ENCODE measurements around the gene TNFRSF8. TPM values are rescaled to one million over a fixed set of nuclear protein-coding genes. Genes with fewer than 3 reads are reported as not detected.
A peak's percentile ranks its signal among the peaks of the same experiment; 100 is the strongest.

The TNFRSF8 gene
- polyA plus RNA-seq, 1 donor (not counting 4 experiments of a cell fraction or from before 2014, with no cell fraction given) = 0.03 TPM

GRCh38 chr1:12167493-12168429 lies 104.7 kb downstream of the TNFRSF8 start:
- H3K79me2 ChIP-seq (ENCODE audit: control insufficient read depth, insufficient read depth, low read length) = no peaks in the 10 kb centered on the region
- H3K36me3 ChIP-seq (ENCODE audit: control insufficient read depth in 2 of 2, extremely low read depth in 1 of 2, insufficient read depth in 2 of 2, low read length in 2 of 2) = no peaks in the 10 kb centered on the region
- H4K20me1 ChIP-seq (ENCODE audit: control insufficient read depth, extremely low read depth, insufficient read depth, low read length) = no peaks in the 10 kb centered on the region
- peaks cover 32% of the 10 kb centered on the region for H3K27me3 ChIP-seq (ENCODE audit: control insufficient read depth, extremely low read depth, insufficient read depth, low read length)
- no peak overlapping the region for H3K4me3 ChIP-seq (ENCODE audit: control insufficient read depth in 2 of 3, extremely low read depth in 1 of 3, insufficient read depth in 2 of 3, low read depth in 1 of 3, low read length in 3 of 3)
- DNase-seq (ENCODE audit: low read depth, low spot score) = no peak
- H3K27ac ChIP-seq (ENCODE audit: control insufficient read depth, insufficient read depth, low read length) = no peak overlapping the region
- H3K4me2 ChIP-seq (ENCODE audit: control insufficient read depth, extremely low read depth, insufficient read depth, low read depth, low read length) = no peak overlapping the region
- TF ChIP-seq CTCF (optimal IDR thresholded peaks at IDR 0.05 in 1 of 3, IDR thresholded peaks at IDR 0.05 in 1 of 3, conservative IDR thresholded peaks at IDR 0.05 in 1 of 3; ENCODE audit: extremely low read depth in 1 of 3, insufficient read depth in 2 of 3, low read length in 3 of 3) = no peak
- TF ChIP-seq EZH2 (IDR thresholded peaks at IDR 0.05; ENCODE audit: low read length) = peak; percentile 41
- no peak overlapping the region for H3K9ac ChIP-seq (ENCODE audit: control insufficient read depth, extremely low read depth, insufficient read depth, low read length)
- H3K9me1 ChIP-seq (ENCODE audit: control insufficient read depth, extremely low read depth, insufficient read depth, low read length) = no peaks in the 10 kb centered on the region
- dilution Hi-C loops (cut with MboI; ENCODE audit: extremely low pct_ligation_motif_present, low sequenced_read_pairs) = no loop called here
- no peak overlapping the region for H2AFZ ChIP-seq (ENCODE audit: control insufficient read depth, low read length)
- FAIRE-seq = no peak
- H3K4me1 ChIP-seq (ENCODE audit: control insufficient read depth, extremely low read depth, insufficient read depth, low read length) = no peaks in the 10 kb centered on the region
- no peaks in the 10 kb centered on the region for H3K9me3 ChIP-seq (ENCODE audit: control insufficient read depth, low read depth, low read length)

GRCh38 chr1:12168451-12169160 lies 105.5 kb downstream of the TNFRSF8 start:
- no peak for TF ChIP-seq CTCF (optimal IDR thresholded peaks at IDR 0.05 in 1 of 3, IDR thresholded peaks at IDR 0.05 in 1 of 3, conservative IDR thresholded peaks at IDR 0.05 in 1 of 3; ENCODE audit: extremely low read depth in 1 of 3, insufficient read depth in 2 of 3, low read length in 3 of 3)
- no peak for TF ChIP-seq EZH2 (IDR thresholded peaks at IDR 0.05; ENCODE audit: low read length)
- Histone ChIP-seq H3K4me2 (ENCODE audit: control insufficient read depth, extremely low read depth, insufficient read depth, low read depth, low read length) (no peak overlapping the region), H3K27ac (ENCODE audit: control insufficient read depth, insufficient read depth, low read length) (no peak overlapping the region), H2AFZ (ENCODE audit: control insufficient read depth, low read length) (no peak overlapping the region), H3K79me2 (ENCODE audit: control insufficient read depth, insufficient read depth, low read length) (no peaks in the 10 kb centered on the region), H3K9ac (ENCODE audit: control insufficient read depth, extremely low read depth, insufficient read depth, low read length) (no peak overlapping the region), H3K4me3 (ENCODE audit: control insufficient read depth in 2 of 3, extremely low read depth in 1 of 3, insufficient read depth in 2 of 3, low read depth in 1 of 3, low read length in 3 of 3) (no peak overlapping the region), H3K9me3 (ENCODE audit: control insufficient read depth, low read depth, low read length) (no peaks in the 10 kb centered on the region), H3K9me1 (ENCODE audit: control insufficient read depth, extremely low read depth, insufficient read depth, low read length) (peaks cover 3% of the 10 kb centered on the region), H4K20me1 (ENCODE audit: control insufficient read depth, extremely low read depth, insufficient read depth, low read length) (no peaks in the 10 kb centered on the region), H3K36me3 (ENCODE audit: control insufficient read depth in 2 of 2, extremely low read depth in 1 of 2, insufficient read depth in 2 of 2, low read length in 2 of 2) (no peaks in the 10 kb centered on the region), H3K4me1 (ENCODE audit: control insufficient read depth, extremely low read depth, insufficient read depth, low read length) (no peaks in the 10 kb centered on the region), H3K27me3 (ENCODE audit: control insufficient read depth, extremely low read depth, insufficient read depth, low read length) (peaks cover 32% of the 10 kb centered on the region)
- DNase-seq (ENCODE audit: low read depth, low spot score) (no peak), FAIRE-seq (no peak)
- dilution Hi-C loops (cut with MboI; ENCODE audit: extremely low pct_ligation_motif_present, low sequenced_read_pairs) = no loop called here

Measured in keratinocyte (primary cell).